Hepatic stellate cell (primary cell): Measurements from ENCODE around the gene FOXB1.

Experiments
- DNase-seq: peaks from one replicate; pipeline ENCODE4 v3.0.0; 2011; ENCODE audit warnings: low spot score

Gene FOXB1

DNA sequence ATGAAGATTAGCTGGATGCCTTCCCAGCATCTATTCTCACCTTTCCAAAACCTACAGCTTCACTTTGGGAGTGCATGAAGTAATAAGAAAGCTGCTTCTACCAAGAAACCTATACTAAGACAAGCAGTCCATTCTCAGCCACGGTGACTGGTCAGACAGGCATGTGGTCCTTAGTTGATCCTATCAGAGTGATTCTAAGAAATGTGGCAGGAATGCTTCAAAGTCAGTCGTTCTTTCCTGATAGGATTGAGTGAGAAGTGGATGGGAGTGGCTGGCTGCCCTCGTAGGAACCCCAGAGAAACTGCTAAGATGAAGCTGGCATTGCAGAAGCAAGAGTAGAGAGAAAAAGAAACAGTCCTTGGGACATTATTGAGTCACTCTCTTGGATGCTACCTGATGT is 16.6 kb downstream of the FOXB1 start:
- no peak for DNase-seq

DNA sequence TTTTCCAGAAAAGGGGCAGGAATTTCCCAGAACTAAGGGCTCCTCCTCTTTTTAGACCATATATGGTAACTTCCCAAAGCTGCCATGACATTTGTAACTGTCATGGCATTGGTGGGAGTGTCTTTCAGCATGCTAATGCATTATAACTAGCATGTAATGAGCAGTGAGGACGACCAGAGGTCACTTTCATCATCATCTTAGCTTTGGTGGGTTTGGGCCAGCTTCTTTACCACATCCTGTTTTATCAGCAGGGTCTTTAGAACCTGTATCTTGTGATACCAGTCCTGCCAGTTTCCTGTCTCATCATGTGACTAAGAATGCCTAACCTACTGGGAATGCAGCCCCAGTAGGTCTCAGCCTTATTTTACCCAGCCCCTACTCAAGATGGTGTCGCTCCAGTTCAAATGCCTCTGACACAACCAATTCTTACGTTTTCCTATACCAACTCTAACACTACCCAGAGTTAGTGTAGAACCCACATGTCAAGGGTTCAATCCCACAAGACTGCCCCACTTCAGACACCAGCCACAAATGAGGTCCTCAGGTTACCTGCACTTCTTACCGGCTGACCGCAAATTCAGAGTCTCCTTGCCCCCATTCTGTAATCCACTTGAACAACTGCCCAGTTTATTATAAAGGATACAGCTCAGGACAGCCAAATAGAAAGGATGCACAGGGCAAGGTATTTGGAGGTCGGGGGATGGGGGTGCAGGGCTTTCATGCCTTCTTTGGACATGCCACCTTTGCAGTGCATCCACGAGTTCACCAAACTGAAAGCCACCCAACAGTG is 17.7 kb downstream of the FOXB1 start:
- no peak for DNase-seq

DNA sequence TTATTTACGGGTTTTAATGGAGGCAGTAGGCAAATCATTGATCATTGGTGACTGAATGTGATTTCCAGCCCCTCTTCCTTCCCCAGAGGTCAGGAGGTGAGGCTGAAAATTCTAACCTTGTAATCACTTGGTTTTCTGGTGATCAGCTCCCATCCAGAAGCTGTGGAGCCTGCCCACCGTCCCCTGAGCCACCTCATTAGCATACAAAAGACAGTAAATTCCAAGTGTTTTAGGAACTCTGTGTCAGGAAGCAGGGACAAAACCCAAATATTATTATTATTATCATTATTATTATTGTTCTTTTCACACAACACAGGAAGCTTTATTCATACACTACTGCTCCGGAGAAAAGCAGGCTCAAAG is 18.2 kb downstream of the FOXB1 start:
- no peak for DNase-seq

DNA sequence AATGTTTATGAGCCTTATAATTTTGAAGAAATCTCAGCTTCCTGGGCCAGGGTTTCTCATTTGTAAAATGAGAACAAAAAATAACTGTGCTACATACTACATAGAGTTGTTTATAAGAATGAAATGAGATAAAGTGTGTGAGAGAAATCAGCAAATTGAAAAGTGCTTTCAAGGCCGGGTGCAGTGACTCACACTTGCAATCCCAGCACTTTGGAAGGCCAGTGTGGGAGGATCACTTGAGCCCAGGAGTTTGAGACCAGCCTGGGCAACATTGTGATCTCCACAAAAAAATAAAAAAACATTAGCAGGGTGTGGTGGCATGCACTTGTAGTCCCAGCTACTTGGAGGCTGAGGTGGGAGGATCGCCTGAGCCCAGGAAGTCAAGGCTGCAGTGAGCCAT is 22.4 kb downstream of the FOXB1 start:
- DNase-seq: no peak

DNA sequence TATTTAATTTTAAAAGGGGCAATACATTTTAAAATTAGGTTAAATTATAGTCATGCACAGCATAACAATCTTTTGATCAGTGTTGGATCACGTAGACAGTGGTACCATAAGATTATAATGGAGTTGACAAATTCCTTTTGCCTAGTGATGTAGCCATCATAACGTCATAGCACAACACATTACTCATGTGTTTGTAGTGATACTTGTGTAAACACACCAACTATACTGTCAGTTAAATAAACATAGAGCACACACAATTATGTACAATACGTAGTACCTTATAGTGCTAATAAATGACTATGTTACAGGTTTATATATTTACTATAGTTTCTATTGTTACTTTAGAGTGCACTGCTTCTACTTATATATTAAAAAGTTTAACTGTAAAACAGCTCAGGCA is 31.2 kb downstream of the FOXB1 start:
- DNase-seq: no peak

DNA sequence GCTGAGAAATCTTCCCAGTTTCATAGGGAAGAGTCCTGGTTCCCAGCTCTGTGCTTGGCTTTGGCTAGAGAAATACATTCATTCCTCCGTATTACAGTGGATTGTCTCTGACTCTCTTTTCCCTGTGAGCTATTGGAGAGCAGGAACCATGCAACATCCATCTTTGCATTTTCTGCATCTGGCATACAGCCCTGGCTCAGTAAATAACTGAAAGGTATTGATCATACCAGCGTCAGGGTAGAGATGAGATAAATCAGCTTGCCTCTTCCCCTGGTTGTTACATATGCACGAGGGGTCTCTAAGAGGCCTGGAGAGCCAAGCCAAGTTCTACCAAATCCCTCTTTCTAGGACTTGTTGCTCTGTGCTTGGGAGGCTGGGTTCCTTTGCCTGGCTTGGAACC is 35.2 kb downstream of the FOXB1 start:
- no peak for DNase-seq

DNA sequence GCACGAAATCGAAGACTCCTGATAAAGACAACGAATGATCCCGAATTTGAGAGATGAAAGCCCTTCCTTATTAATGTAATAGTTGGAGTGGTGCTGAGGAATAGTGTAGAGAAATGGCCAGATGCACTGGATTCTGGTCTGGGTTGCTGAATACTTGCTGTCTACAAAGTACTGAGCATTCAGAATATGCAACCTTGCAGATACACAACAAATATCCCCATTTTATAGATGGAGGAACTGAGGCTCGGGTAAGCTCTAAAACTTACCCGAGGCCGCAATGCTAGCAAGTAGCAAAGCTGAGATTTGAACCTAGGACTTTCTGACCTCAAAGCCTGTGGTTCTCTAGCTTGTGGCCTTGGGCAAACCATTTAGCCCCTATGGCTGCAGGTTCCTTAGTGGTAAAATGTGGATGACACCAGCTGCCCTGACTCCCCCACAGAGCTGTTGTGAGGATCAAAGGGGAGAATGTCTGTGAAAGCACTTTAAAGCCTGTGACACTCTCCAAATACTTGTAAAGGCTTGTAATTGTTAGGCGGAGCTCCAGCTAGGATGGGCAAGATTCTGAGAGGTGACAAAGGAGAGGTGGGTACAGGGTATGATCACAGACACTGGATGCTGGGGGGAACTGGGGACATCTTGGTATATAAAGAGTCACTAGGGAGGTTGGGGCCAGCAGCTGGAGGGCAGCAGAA is 39.8 kb downstream of the FOXB1 start:
- DNase-seq: no peak

DNA sequence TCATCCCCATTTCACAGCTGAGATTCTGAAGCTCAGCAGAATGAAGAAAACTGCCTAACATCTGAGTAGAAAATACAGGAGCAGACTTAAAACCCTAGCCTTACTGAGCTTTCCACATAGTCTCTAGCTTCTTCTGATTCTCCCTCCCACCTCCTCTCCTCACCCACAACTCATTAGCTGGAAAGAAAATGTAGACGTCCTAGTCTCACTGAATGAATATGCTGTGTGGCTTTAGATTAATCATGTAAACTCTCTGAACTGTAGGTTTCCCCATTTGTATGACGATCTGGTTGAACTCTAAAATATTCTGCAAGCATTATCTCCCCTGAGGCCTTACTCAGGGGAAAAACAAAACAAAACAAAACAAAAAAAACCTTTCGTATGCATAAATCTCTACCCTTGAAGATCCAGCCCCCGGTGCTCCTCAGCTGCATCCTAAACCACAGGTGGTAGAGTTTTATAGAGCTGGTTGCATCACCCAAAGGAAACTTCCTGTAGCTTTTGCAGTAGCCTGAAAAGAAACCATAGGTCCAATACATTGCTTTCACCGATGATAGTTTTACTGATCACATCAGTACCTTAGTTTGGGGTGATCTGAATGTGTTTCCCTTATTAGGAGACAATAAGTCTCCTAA is 40.6 kb downstream of the FOXB1 start:
- DNase-seq: no peak

DNA sequence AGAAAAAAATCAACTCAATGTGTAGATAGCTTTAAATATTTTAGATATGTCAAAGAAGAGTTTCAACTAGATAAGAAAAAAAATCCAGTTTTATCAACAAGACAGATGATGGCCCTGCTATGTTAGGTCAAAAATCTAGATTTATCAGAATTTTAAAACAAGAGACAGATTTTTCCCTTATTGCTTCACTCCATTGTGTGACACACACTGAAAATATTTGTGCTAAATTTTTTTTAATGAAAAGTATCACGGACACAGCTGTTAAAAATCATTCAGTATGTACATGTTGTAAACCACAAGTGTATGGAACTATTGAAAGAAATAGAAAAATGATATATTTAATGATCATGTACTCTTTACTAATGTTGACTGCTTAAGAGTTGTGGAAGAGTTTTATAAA is 43.6 kb downstream of the FOXB1 start:
- no peak for DNase-seq

DNA sequence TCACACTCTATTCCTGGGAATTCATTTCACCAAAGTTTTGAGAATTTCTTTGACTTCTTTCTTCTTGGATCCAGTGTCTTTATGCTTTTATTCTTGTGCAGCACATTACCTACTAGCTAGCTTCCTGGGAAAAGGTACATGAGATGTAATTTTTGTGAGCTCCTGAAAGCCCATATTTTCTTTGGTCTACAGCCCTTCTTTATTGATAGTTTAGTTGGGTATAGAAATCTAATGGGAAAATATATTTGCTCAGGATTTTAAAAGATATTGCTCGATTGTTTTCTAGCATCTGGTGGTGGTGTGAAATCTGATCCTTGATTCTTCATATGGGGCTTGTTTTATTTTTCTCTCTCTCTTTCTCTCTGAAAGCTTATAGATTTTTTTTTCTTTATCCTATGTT is 45.8 kb downstream of the FOXB1 start:
- DNase-seq: no peak

DNA sequence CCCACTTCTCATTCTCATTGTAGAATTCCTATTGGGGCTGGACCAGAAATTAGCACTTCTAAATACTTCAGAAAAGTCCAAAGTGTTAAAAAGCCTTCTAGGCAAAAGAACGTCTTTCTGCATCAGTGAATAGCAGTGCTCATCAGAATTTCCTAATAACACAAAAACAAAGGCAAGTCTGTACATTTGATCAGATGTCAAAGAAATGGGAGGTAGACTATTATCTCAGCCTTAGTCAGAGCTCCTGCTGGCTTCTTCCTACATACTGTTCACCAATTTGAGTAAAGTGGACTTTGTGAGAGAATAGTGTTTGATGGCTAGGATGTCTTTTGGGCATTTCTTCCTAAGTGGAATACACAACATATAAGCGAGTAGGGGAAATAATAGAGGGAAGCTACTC is 48.7 kb downstream of the FOXB1 start:
- no peak for DNase-seq

DNA sequence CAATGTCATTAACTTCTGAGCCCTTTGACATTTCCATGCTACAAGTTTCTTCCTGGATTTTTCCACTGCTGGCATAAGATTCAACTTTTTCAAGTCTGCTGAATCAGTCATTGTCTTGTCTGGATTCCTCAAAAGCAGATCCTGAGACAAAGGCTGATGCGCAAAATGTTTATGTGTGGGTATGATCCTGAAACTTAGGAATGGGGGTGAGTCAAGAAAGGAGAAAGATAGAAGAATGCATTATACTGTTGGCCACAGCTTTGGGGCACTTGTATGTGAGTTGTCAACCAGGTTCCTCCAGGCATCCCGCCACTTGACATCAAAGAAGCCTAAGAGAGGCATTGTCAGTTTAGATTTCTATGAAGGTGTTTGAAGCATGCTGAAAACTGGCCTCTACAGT is 50.4 kb downstream of the FOXB1 start:
- no peak for DNase-seq
